Measurements from ENCODE around the gene GLCCI1.

The GLCCI1 gene

DNA sequence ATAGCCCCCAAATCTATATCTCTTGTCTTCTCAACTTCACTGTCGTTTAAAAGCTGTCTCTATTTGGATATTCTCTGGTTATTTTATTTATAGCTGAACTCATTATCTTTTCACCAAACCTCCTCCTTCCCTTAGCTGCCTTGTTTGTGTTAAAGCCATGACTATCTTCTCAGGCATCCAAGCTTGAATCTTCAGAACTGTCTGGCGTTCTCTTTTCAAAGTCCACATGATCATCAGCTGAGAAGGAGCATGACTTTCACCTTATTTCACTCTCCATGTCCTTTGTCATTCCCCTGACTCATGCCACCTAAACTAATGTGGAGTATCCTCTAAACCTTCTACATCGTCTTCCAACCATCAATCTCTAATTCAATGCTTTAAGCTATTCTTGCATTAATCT, 5.7 kb upstream of the GLCCI1 start:
- DNase-seq (ENCODE audit: low spot score): no peak

DNA sequence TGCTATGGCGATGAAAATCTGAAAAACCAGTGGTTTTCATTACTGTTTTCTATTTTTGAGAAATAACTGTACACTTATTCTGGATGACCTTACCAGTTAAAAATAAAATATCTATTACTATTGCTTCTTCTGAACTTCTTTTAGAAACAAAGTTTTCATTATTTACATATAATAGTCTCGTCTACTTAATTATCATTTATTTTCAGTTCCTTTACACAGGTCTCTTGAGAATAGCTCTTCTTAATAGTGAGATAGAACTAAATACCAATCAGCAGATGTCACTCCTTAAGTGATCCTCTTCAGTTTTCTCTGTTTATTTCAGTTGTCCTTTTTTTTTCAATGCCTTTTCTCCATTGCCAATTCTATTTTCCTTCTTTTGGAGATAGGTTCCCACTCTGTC, 4.3 kb upstream of the GLCCI1 start:
- DNase-seq (ENCODE audit: low spot score): no peak

DNA sequence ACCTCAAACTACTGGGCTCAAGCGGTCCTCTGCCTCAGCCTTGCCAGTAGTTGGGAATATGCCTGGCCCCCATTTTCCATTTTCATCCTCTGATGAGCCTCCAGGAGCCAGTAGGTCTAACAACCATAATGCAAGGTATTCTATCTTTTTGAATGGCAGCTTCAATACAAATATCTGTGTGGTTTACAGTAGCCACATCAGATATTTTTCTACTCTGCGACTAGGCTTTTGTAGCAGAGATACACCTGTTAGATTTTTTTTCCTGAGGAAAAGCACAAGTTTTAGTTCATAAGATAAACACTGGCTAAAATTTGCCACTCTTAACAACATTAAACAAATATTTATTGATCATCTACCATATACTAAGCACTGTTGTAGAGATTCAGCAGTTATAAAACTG, 3.9 kb upstream of the GLCCI1 start:
- no peak for DNase-seq (ENCODE audit: low spot score)

DNA sequence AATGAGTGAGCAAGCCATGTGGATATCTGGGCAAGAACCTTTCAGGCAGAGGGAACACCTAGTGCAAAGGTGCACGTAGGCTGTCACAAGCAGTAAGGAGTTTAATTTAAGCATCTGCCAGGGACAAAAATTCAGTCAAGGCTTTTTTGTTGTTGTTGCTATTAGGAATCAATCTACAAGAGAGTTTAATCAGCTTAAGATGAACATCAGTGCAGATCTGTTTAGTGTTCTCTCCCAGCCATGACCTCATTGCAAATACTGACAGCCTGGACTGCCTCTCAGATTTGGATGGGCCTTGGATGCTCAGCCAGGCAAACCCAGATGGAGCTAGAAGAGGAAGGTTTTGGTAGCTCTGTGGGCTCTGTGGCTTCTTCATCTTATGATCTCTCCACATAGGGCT, 3.3 kb upstream of the GLCCI1 start:
- DNase-seq (ENCODE audit: low spot score): peak; percentile 94

DNA sequence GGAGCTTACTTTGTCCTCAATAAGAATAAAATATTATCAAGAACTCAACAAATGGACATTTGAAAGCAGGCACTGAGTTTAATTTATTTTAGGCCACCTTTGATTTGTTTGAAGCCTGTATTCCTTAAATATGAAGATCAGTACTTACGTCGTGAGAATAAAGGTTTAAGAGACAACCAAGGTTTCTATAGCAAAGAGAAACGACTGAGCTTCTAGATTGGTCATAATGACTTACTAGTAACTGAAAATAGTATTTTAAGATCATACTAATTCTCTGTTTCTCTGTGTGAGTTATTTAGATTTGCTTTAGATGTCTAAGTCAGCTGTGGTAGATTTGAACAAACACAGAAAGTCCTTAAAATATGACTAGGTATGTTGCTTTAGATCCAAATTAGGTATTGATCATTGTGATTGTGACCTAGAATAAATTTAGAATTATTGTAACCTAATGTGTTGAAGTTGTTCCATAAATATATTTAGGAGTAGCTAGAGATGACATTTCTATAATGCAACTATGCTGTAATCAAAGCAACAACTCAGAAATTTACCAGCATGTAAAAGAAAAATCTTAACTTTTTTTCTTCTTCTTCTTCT, 2.4 kb upstream of the GLCCI1 start:
- DNase-seq (ENCODE audit: low spot score): no peak

DNA sequence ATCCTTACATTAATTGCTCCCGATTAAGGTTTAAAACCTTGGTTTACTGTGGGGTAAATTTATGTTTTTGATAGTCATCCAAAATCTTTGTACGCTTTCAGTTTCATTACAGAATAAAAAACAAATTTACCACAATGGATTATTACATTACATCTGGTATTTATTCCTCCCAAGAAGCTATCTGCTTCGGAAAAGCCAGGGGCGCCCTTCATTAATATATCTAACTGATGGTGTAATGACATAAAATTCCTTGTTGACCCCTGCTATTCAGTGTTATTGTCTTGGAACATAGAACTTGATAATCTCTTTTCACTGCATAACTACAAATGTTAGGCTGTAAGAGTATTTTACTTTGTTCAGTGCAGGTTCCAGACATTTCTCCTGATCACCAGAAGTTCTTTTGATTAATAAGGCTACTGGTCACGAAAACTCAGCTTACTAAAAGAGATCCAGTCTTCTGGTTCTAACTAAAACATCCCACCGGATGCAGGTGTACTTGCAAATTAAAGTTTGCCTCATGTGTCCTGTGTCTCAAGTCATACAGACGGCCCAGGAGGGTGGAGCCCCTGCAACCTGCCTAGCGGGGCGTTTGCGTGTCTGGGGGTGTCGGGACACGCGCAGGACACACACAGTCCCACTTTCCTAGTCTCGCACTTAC, 581 bp upstream of the GLCCI1 start:
- DNase-seq (ENCODE audit: low spot score): no peak

DNA sequence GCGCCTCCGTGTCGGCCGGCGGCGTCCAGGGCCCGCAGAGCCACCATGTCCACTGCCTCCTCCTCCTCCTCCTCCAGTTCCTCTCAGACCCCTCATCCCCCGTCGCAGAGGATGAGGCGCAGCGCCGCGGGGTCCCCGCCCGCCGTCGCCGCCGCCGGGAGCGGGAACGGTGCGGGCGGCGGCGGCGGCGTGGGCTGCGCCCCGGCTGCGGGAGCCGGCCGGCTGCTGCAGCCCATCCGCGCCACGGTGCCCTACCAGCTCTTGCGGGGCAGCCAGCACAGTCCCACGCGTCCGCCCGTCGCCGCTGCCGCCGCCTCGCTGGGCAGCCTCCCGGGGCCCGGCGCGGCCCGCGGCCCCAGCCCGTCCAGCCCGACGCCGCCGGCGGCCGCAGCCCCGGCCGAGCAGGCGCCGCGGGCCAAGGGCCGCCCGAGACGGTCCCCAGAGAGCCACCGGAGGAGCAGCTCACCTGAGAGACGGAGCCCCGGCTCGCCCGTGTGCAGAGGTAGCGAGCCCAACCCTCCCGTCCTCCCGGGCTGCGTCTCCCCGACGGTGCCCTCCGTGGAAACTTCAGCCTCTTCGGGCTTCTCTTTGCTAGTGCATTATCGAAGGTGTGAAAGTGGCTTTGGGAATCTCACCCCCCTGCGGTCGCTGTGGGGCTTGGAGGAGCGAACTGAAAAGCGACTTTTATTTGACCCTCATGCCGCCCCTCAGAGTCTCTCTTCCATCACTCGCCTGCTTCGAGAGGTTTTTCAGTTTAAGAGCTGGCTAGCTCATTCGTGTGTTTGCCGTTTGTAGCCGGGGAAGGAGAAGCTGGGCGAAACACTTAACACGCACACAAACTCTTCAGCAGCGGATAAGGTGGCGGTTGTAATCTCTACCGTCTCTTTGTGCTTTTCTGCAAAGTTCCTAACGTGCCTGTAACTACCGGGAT, 975 bp downstream of the GLCCI1 start:
- peak; percentile 45 for DNase-seq (ENCODE audit: low spot score)

DNA sequence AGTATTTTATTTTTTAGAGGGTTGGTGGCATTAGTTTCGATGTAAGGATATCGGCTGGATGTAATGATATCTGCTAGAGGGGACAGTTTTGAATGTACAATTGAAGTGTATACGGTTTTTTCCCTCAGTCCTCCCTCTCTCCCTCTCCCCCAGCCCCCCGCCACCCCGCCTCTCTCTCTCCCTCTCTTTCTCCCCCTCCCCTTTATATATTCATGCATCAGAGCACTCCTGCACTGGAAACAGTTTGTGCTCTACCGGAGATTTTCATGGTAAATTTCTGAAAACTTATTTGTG, 1.6 kb downstream of the GLCCI1 start:
- DNase-seq (ENCODE audit: low spot score): peak; percentile 41

DNA sequence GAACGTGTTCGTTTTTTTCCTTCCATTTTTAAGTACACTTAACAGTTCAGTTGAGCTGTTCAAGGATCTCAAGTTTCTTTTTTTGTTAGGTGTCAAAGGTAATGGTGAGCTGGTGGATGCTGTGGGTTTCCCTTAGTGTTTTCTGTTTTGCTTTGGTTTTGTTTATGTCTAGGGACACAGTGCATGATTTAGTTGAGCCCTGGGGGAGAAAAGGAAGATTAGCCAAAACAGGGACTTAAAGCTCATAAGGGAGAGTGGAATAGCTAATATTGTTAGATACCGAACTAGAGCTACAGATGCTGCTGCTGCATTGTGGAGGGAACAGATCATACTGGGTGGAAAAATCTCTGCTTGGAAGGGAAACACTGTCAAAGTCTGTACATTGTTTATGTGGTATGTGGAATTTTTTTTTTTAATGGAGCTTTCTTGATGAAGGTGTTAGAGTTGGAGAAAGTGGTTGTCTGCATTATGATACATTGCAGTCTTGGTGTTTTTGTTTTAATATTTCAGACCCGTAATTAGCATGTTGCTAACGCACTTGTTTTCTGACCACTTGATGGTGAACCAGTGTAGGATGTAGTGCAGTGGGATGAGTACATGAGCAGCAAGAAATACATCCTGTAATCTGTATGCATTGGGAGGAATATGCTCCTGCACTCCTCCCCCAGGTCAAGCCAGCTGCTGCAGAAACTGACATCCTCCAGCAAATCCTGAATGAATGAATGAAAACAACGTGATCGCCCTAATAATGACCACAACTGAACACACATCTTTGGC, 2.1 kb downstream of the GLCCI1 start:
- DNase-seq (ENCODE audit: low spot score): peak; percentile 50

DNA sequence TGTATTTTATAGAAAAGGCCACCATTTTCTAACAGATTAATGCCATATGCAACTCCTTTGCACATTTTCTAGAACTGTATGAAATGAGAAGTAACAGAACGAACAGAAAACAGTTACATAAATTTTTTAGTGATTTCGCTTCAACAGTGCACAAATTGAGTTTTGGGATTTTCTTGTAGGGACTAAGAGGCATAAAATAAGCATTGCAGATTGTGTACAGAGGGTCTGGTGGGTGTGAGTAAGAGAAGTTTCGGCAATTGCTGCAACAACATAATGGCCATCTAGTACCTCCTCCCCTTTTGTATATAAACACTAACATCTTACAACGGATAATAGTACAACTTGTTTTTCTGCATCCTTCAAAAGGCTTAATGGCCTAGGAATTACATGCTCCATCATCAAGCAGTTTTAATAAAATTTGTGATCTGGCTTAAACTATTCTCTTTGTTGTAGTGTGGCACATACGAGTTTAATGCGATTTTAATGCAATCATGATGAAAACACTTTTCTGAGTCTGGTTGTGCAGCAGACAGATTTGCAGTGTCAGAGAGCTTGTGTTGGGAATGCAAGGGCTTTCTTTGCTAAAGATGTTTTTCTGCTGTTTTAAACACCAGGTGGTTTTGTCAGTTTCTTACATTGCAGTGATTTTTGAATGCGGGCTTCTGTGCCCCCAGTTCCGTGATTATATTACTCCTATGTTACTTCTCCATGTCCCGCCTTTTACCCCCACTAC, 2.9 kb downstream of the GLCCI1 start:
- DNase-seq (ENCODE audit: low spot score): no peak

DNA sequence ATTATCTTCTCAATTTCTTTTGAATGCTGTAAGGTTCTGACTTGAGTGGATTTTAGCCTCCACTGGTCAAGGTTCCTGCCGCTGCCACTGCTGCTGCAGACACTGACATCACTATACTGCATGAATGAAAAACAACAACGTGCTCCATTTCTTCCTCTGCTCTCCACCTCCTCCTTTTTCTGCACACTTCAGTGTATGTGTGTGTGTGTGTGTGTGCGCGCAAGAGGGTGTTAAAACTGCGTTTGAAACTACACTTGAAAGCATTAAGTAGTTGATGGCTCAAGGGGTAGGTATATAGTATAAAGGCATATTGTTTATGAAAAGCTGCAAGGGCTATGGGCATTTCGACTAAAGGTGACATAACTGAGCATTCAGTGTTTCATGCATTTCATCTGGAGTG, 3.5 kb downstream of the GLCCI1 start:
- peak; percentile 27 for DNase-seq (ENCODE audit: low spot score)

DNA sequence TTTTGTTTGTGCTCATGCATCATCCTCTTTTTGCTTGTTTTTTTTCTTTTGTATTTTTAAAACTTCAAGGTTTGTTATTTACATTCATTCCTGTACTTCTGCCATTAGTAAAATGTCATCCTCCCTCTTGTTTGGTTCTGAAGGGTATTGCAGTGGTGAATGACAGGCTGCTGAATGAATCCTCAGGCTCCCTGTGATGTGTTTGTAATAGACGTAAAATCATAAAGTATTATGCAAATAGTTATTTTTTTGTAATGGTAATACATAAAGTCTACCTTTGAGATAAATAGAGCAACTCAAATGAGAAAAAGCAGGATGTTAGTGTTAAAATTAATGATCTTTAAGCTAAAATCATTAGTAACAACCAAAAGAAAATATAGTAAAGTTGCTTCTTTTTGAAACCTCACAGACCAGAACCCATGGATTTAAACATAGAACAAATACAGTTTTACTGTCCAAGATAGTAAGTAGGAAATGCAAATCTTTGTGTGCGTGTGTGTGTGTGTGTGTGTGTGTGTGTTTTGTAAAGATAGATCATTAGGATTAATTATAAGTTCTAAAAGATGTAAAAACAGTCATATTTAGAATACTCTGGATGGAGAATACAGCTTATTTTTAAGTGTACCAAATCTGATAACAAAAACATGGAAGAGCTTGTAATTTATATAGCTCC, 4.5 kb downstream of the GLCCI1 start:
- no peak for DNase-seq (ENCODE audit: low spot score)

DNA sequence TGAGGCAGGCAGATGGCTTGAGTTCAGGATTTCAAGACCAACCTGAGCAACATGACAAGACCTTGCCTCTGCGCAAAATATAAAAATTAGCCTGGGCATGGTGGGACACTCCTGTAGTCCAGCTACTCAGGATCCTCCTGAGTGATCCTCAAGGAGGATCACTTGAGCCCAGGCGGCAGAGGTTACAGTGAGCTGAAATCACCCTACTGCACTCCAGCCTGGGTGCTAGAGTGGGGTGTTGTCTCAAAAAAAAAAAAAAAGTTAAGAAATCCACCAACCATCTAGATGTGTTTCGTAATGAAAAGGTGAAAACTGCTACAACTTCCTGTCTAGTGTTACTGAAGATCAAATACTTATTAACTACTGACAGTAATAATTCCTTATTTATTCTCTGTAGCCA, 8.1 kb downstream of the GLCCI1 start:
- DNase-seq (ENCODE audit: low spot score): no peak

DNA sequence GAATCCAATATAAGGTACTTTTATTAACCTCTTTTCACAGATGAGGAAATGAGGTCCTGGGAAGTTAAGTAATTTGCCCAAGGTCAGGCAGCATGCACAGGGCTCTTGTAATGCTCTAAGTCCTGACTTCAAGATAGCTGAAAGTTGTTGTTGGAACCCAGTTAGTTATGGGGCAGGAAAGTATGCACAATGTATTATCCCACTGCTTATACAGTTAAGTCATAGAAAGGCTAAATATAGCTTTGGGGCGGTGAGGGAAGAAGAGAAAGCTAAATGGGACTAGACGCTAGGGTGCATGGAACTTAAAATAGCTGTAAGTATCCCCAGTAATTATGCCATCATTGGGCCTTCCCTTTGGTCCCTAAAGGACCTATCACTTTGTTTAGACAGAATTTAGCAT, 9.2 kb downstream of the GLCCI1 start:
- DNase-seq (ENCODE audit: low spot score): no peak

DNA sequence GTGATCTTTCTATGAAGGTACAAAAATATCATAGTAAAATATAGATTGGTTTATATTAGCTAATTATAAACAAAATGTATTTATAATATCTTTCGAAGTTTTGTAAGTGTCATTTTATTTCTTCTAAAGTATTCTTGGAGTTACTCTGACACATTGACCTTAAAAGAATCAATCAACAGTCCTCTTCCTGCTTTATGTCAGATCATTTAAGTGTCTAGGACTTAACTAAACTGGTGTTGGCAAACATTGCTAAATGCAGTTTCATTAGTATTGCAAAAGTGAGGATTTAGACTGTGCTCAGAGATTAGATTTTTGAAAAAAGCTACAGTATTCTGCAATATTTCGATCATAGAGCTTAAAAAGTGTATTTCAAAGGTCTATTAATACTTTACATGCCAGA, 10.3 kb downstream of the GLCCI1 start:
- no peak for DNase-seq (ENCODE audit: low spot score)

DNA sequence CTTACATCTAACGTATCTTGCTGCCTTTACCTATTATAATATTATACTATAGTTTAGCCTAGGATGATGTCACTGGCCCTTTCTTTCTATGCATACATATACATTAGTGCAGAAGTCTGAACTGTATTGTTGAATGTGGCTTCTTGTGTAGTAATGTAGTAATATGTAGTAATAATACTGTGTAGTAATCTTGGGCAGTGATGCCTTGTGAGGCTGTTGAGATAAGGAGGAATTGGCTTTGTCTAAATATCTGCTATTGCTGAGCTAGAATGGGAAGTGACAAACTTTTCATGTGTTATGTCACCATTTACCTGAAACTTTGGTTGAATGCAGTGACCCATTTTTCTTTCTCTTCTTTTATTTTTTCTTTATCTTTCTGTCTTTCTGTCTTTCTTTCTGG, 11.0 kb downstream of the GLCCI1 start:
- DNase-seq (ENCODE audit: low spot score): no peak

DNA sequence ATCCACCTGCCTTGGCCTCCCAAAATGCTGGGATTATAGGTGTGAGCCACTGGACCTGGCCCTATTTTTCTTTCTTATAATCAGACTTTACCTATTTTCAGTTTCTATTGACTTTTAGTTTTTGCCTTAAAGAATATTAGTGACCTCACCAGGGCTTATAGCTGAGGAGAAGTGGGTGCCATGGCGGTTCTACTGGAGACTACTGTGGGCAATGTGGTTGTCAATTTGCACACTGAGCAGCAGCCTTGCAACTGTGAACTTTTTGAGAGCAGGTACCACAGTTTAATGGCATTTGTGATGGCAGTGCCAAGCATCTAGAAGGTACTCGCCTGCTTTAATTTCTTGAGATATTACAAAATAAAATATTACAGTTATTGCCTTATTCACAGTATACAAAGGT, 11.5 kb downstream of the GLCCI1 start:
- no peak for DNase-seq (ENCODE audit: low spot score)

DNA sequence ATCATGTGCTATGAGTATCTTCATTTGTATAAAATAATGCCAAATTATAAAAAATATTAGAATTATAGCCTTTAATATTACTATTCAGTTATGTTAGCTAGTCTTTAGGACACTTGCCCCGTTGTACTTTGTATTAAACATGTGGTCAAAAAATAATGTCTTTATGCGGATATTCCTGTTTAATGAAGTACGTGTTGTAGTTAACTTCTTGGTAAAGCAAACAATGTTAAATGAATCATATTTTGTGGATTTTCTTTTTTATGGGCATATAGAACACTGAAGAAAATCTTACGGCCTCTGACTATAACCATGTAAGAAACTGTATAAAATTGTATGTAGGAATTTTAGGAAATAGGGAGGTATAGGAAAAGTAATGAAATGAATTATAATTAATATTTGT, 14.3 kb downstream of the GLCCI1 start:
- DNase-seq (ENCODE audit: low spot score): no peak

DNA sequence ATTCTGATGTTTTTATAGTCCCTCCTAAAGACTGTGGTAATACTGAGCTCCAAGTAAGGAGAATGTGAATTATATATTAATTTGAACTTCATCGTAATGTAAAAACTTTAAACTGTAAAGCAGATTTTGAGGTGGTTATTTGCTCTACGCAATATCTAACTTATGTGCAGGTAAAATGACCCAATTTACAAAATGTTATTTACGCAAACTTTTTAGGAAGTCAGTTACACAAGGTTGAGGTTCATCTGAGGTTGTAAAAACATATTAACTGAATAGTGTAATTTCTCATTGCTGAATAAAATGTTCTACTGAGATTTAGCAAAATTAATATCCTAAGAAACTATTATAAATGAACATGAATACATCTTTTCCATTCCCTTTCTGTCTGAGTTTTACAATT, 15.8 kb downstream of the GLCCI1 start:
- DNase-seq (ENCODE audit: low spot score): no peak

DNA sequence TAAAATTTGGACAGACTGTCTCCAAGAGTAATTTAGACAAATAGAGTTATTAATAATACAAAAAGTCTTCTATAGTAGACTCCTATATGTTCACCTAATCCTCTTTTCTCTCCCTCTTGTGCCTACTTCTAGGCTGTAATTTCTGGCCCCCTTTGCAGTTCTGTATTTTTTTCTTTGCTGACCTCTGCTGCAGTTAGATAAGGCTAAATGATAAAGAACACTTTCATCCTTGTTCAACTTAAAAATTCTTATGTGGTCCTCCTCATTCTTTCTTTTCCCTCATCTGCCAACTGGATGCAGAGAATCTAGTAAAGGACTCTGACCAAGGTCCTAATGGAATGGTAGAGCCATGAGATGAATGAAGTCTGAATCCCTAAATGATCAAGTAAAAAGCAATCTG, 20.1 kb downstream of the GLCCI1 start:
- DNase-seq (ENCODE audit: low spot score): no peak

DNA sequence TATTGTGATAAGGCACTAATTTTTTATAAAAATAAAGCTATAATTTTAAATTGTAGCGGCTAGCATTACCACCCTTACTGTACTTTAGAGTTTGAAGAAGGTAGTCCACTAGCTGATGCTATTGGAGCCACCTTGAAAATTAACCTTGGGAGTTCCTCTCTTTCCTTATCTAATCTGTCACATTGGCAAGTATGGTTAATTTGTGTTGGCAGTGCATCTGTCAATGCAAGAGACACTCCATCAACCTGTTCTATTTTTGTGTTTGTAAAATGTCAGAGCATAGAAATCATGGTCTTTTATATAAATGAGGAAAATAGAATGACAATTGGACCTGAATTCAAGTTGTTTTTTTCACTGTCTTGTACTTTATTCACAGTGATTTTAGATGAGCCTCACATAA, 20.5 kb downstream of the GLCCI1 start:
- no peak for DNase-seq (ENCODE audit: low spot score)

Data from SK-N-DZ (cell line).